GM13976 (cell line): ENCODE data around the gene ANKRD60.

ENCODE experiments used
- DNase-seq: peaks from one replicate; pipeline ENCODE4 v3.0.0; 2012; ENCODE audit warnings: low spot score
- in situ Hi-C: fragments of 300-500 bp; cut with MboI; formaldehyde crosslinking; loops from one replicate; pipeline ENCODE4 v1.12.0; 2022; ENCODE audit warnings: low sequenced_read_pairs, mixed read lengths, inconsistent platforms; ENCODE audit not compliant: unreplicated experiment
- TF ChIP-seq, protein P1 (sequence below): IDR thresholded peaks from 2 replicates; pipeline ENCODE4 v1.5.1; 2012; ENCODE audit warnings: borderline replicate concordance, mild to moderate bottlenecking; ENCODE audit not compliant: insufficient read depth; ENCODE audit errors: extremely low read depth, missing control alignments, control extremely low read depth

Gene ANKRD60

DNA sequence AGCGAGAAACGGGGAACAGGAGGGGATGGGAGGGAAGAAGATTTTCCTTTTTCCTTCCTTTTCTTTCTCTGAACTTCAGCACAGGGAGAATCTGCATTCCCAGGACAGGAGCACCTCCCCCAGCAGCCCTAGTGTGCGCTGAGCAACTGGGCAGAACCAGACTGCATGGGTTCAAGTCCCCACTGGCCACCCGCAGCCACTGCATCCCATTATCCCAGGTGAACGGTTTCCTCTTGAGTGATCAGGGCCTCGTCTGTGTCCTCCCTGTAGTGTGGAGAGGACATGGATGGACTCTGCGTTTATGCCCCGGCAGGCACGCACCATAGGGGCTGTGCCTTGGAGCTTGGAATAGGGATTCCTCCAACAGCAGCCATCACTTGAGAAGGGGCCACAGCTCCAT lies 53.0 kb downstream of the ANKRD60 start:
- in situ Hi-C loops, result loop anchor here (25.0 kb wide), 2 partner anchors 563 to 788 kb away; partner anchors contain the start of genes RBM38 and ZBP1
- no peak for DNase-seq
- TF ChIP-seq, protein P1, sequence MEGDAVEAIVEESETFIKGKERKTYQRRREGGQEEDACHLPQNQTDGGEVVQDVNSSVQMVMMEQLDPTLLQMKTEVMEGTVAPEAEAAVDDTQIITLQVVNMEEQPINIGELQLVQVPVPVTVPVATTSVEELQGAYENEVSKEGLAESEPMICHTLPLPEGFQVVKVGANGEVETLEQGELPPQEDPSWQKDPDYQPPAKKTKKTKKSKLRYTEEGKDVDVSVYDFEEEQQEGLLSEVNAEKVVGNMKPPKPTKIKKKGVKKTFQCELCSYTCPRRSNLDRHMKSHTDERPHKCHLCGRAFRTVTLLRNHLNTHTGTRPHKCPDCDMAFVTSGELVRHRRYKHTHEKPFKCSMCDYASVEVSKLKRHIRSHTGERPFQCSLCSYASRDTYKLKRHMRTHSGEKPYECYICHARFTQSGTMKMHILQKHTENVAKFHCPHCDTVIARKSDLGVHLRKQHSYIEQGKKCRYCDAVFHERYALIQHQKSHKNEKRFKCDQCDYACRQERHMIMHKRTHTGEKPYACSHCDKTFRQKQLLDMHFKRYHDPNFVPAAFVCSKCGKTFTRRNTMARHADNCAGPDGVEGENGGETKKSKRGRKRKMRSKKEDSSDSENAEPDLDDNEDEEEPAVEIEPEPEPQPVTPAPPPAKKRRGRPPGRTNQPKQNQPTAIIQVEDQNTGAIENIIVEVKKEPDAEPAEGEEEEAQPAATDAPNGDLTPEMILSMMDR, result no peak

DNA sequence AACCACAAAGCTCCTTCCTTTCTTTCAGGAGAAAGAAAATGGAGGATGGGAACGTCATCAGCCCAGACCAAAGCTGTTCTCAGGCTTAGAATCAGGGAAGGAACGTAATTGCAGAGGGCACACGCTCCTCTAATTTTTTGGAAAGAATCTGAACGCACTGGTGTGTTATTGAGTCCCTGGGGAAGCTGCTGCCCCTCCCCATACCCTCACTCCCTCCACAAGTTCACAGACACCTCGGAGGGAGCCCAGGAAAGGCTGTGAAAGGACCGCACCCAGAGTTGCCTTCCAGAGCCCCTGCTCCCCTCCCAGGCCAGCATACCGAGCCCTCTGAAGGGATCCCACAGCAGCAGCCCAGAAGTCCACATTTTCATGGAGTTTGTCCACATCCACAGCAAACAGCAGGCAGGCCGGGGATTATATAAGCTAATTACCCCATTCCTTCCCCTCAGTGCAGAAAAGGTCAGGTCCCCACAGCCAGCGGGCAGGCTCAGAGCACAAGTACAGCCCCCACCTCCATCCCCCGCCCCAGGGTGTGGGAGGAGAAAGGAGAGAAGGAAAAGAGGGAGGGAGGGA lies 53.7 kb downstream of the ANKRD60 start:
- TF ChIP-seq, protein P1, result no peak
- DNase-seq, result no peak
- in situ Hi-C loops, result loop anchor here (25.0 kb wide), 2 partner anchors 562 to 787 kb away; partner anchors contain the start of genes RBM38 and ZBP1

DNA sequence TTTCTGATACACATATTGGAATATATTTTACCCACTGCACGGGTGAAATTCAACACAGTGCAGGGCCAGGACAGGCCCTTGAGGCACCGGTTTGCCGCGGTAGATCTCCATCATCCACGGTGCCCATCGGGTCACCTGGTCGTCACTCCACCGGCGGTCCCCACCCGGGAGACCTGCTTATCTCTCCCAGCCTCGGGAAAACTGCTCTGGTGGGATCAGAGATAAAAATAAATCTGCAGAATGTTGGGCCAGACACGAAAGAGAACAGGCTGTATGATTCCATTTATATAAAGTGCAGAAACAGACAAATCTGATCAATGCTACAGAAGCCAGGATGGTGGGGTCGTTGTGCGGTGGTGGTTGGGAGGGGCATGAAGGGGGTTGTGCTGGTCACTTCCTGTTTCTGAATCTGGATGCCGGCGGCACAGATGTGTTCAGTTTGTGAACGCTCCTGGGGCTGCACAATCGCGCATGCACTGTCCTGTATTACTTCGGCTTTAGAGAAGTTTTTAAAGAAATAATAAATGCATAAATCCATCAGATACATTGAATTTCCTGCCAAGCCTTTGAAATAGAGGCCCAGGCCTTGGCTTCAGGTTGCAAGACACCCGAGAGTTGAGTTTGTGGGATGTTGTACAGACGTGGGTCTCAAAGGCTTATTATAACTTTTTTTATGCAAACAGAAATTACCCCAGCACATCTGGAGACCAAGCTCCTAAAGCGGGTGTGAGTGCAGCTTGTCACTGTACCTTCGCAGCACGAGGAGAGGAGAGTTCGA lies 54.3 kb downstream of the ANKRD60 start:
- no peak for DNase-seq
- in situ Hi-C loops, result no loop called here
- TF ChIP-seq, protein P1, result no peak

DNA sequence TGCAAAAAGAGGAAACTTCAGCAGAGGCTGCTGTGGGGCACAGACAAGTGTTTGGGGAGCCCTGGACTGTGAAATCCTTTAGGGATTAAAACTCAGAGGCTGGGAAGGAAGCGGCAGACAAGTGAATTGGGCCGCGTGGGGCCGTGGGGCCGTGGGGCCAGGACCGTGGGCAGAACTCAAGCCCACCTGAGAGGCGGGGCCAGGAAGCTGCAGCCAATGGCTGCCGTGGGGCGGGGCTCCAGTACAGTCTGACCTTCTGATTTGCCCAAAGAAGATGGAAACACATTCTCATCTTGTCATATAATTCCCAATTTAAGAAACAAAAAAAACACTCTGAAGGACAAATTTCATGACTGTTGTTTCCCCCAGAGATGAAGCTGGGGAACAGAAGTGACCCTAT lies 55.4 kb downstream of the ANKRD60 start:
- in situ Hi-C loops, result no loop called here

DNA sequence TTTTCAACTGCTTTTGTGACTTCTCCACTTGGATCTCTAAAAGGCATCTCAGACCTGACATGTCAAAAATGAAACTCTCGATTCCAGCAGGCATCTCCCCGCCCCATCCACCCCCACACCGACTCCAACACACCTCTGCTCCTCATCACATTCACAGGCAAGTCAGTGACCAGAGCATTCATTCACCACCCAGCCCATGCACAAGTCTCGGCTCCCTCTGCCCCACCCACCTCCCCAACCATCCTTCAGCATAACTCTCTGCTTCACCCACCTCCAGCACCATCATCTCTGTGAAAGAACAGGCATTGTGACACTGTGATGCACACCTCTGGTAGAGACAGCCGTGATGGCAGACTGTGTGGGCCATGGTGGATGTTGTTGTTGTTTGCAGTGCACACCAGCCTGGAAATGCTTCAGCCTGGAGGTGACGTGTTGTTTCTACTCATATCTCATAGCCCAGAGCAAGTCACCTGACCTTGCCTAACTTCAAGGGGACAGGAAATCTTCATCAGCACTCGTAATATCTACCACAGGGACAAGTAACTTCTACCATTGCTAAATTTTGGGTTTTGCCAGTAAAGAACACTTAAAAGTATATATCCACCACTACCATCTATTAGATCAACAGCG lies 56.5 kb downstream of the ANKRD60 start:
- DNase-seq, result no peak
- in situ Hi-C loops, result no loop called here
- TF ChIP-seq, protein P1, result no peak

More for the DNA sequence above, 55.4 kb downstream of the ANKRD60 start:
- TF ChIP-seq, protein P1, result no peak
- DNase-seq, result no peak

DNA sequence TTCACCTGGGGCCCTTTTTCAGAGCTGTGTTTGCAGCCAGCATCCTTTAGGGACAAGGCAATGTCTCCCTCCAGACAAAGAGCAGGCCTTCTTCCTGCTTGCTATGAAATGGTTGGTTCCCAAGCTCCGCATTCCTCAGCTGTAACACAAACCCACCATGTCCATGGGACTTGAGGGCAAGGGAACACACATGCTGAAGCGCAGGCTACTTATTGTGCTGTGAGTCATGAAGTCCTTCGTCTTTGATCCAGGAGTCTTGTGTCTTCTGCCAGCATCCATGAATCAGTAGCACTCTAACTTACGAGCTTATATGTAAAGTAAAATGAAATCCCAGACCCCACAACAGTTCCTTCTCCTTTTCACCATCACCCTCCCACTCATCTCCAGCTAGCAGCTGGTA lies 59.0 kb downstream of the ANKRD60 start:
- TF ChIP-seq, protein P1, result no peak
- DNase-seq, result no peak
- in situ Hi-C loops, result no loop called here
